ENCODE measurements around the gene PLOD3. TPM values are rescaled to one million over a fixed set of nuclear protein-coding genes. Genes with fewer than 3 reads are reported as not detected.

PLOD3 gene
- total and polyA plus RNA-seq, 2 donors (not counting 1 experiment from before 2014, with no cell fraction given): 40.1 to 47.5 TPM

DNA sequence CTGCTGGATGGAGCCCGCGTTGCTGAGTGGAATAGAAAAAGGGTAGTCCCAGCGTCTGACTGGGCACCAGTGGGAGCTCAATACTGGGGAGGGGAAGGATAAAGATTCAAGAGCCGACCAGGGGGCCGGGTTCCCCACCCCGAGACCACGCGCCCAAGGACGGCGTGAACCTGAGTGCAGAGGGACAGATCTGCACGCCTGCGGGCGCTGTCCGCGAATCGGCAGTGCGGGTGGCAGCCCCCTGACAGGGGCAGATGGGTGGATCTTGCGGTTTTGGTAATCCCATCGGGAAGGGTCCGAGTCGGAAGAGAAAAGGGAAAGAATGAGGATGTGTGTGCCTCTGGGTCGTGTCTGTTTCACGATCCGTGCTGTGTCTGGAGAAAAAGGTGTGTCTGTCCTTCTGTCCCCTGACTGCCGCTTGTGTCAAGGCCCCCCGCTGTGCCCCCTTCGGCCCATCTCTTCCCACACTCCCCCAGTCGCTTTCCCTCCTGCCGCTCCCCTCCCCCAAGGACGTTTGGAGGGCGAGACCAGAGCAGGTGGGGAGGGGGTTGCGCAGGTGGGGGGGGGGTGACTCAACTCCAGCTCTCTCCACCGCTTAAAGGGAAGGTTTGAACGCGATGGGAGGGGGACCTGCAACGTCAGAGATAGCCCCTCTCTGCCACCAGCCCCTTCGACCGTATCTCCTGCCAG is 51.3 kb downstream of the PLOD3 start:
- Mint-ChIP-seq H3K27ac (peak overlapping the region; percentile 81), H3K27me3 (peaks cover 59% of the 10 kb centered on the region), H3K4me1 (peaks cover 49% of the 10 kb centered on the region), H3K9me3 (ENCODE audit: insufficient read depth) (no peaks in the 10 kb centered on the region), H3K4me3 (peak overlapping the region; percentile 82)
- CTCF ChIA-PET: interaction anchor here (0.8 to 1.8 kb wide), 3 partner anchors 8 to 271 kb away, joined by 3 to 11 read pairs (median 3); no protein-coding TSS in a partner anchor
- Histone ChIP-seq H3K27ac (ENCODE audit: low read length in 2 of 2) (no peak overlapping the region), H3K79me2 (ENCODE audit: control insufficient read depth, insufficient read depth, low read length) (no peaks in the 10 kb centered on the region), H3K9ac (ENCODE audit: low read length) (peak overlapping the region; percentile 41), H3K9me3 (ENCODE audit: control extremely low read depth in 1 of 3, control insufficient read depth in 2 of 3, insufficient read depth in 1 of 3, low read length in 2 of 3) (peaks cover 0 to 41% (median 3%) of the 10 kb centered on the region in 3 donors), H3K4me1 (ENCODE audit: control insufficient read depth in 2 of 2, insufficient read depth in 2 of 2, low read length in 2 of 2) (peaks cover 62 to 73% of the 10 kb centered on the region in 2 donors), H3K4me2 (replicated peaks; ENCODE audit: low read depth, low read length, poor library complexity, severe bottlenecking) (peak overlapping the region; percentile 99), H3K27me3 (replicated peaks in 1 of 4; ENCODE audit: control extremely low read depth in 1 of 4, control insufficient read depth in 3 of 4, insufficient read depth in 4 of 4, low read length in 3 of 4) (peaks cover 0 to 87% (median 62%) of the 10 kb centered on the region in 4 experiments), H3K36me3 (replicated peaks in 1 of 2; ENCODE audit: control extremely low read depth in 1 of 2, control insufficient read depth in 1 of 2, extremely low read depth in 1 of 2, insufficient read depth in 2 of 2, low read length in 1 of 2) (no peaks in the 10 kb centered on the region), H3K4me3 (ENCODE audit: control extremely low read depth in 1 of 5, extremely low read depth in 1 of 5, insufficient read depth in 1 of 5, low read depth in 2 of 5, low read length in 4 of 5) (peak overlapping the region in 3 of 5 experiments; percentile 0 to 58 (median 17)), H2AFZ (ENCODE audit: insufficient read depth, low read depth, low read length, poor library complexity, severe bottlenecking) (no peak overlapping the region), H4K20me1 (ENCODE audit: control insufficient read depth, insufficient read depth, low read length, poor library complexity, severe bottlenecking) (peaks cover 26% of the 10 kb centered on the region)
- no peak for ATAC-seq (ENCODE audit: low read depth)
- intact Hi-C loops (cut with micrococcal nuclease): loop anchor here (1.0 kb wide), 2 partner anchors 12 to 78 kb away; partner anchors contain the start of gene AP1S1
- POLR2A ChIA-PET: interaction anchor here (0.6 to 1.1 kb wide), 3 partner anchors 52 to 81 kb away, joined by 3 read pairs; partner anchors contain the start of genes FIS1, TRIM56 and ZNHIT1
- WGBS (ENCODE audit: insufficient coverage): 3% methylated on average over 24 of the region's 38 CpGs
- DNase-seq: no peak
- TF ChIP-seq EZH2 (IDR thresholded peaks at IDR 0.05; ENCODE audit: borderline replicate concordance, insufficient read depth, low read depth, low read length, poor library complexity, severe bottlenecking) (no peak), CTCF (IDR thresholded peaks at IDR 0.05) (no peak)

Data from B cell (primary cell).